ENCODE data around the gene PCDHGA12. TPM values are rescaled to one million over a fixed set of nuclear protein-coding genes. Genes with fewer than 3 reads are reported as not detected.
"Not testable (repeated sequence)": the region's sequence is repeated elsewhere in the genome, so short reads cannot be mapped to it uniquely, and the experiment has no call there.

Gene PCDHGA12
- total and polyA plus RNA-seq, 12 donors = 1.6 to 9.2 (median 5.9) TPM

GRCh38 chr5:141402553-141403243 is 27.6 kb upstream of the PCDHGA12 start, which contains the start of gene PCDHGA9:
TSS of gene PCDHGA9 (plus strand) at chr5:141402778. CDS start at chr5:141402953, 175 bp downstream.
- 30 to 33% methylated on average over 27 of the region's 27 CpGs for WGBS, 2 donors
- Histone ChIP-seq H3K4me3 (peak within 1 kb of the TSS in 5 of 10 donors; percentile 10 to 32 (median 21)), H3K27ac (no peak within 1 kb of the TSS), H3K27me3 (peaks cover 0 to 85% (median 0%) of the 10 kb centered on the region in 7 donors), H3K4me1 (peaks cover 0 to 5% (median 0%) of the 10 kb centered on the region in 9 donors), H3K36me3 (peaks cover 0 to 45% (median 0%) of the 10 kb centered on the region in 9 donors), H3K9me3 (peaks cover 0 to 96% (median 56%) of the 10 kb centered on the region in 11 donors)
- intact Hi-C loops (cut with DNase I) = loop anchor here in 1 of 10 donors (10.0 kb wide), 1 partner anchor 48 kb away; the partner anchor contains the start of genes PCDHGA4, PCDHGB1 and PCDHGB2
- DNase-seq (no peak), ATAC-seq (no peak)
- TF ChIP-seq, protein P1, sequence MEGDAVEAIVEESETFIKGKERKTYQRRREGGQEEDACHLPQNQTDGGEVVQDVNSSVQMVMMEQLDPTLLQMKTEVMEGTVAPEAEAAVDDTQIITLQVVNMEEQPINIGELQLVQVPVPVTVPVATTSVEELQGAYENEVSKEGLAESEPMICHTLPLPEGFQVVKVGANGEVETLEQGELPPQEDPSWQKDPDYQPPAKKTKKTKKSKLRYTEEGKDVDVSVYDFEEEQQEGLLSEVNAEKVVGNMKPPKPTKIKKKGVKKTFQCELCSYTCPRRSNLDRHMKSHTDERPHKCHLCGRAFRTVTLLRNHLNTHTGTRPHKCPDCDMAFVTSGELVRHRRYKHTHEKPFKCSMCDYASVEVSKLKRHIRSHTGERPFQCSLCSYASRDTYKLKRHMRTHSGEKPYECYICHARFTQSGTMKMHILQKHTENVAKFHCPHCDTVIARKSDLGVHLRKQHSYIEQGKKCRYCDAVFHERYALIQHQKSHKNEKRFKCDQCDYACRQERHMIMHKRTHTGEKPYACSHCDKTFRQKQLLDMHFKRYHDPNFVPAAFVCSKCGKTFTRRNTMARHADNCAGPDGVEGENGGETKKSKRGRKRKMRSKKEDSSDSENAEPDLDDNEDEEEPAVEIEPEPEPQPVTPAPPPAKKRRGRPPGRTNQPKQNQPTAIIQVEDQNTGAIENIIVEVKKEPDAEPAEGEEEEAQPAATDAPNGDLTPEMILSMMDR (IDR thresholded peaks at IDR 0.05) = peak in 6 of 9 donors; percentile 6 to 36 (median 22)

DNA sequence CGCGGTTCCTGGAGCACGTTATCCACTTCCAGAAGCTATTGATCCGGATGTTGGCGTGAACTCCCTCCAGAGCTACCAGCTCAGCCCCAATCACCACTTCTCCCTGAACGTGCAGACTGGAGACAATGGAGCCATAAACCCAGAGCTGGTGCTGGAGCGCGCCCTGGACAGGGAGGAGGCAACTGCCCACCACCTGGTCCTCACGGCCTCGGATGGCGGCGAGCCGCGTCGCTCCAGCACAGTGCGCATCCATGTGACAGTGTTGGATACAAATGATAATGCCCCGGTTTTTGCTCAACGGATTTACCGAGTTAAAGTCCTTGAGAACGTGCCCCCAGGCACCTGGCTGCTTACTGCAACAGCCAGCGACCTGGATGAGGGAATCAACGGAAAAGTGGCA is 26.9 kb upstream of the PCDHGA12 start:
- no peak for ATAC-seq
- Histone ChIP-seq H3K36me3 (peaks cover 0 to 51% (median 0%) of the 10 kb centered on the region in 9 donors), H3K4me1 (peaks cover 0 to 5% (median 0%) of the 10 kb centered on the region in 9 donors), H3K27ac (no peak overlapping the region), H3K27me3 (peaks cover 0 to 89% (median 0%) of the 10 kb centered on the region in 7 donors), H3K4me3 (peak overlapping the region in 3 of 10 donors; percentile 10 to 32 (median 21)), H3K9me3 (peaks cover 0 to 100% (median 63%) of the 10 kb centered on the region in 11 donors)
- no peak for DNase-seq
- intact Hi-C loops (cut with DNase I) = loop anchor here in 1 of 10 donors (10.0 kb wide), 1 partner anchor 49 kb away; the partner anchor contains the start of genes PCDHGA4, PCDHGB1 and PCDHGB2
- WGBS, 2 donors = 37 to 38% methylated on average over 22 of the region's 22 CpGs
- TF ChIP-seq, protein P1 (IDR thresholded peaks at IDR 0.05) = no peak

- TF ChIP-seq, protein P1 (IDR thresholded peaks at IDR 0.05) = peak; percentile 24 to 71 (median 56)
- peaks cover 0 to 92% (median 0%) of the 10 kb centered on the region in 7 donors for H3K27me3 ChIP-seq
- peaks cover 0 to 100% (median 55%) of the 10 kb centered on the region in 11 donors for H3K9me3 ChIP-seq
- peak in 1 of 2 donors; percentile 57 for DNase-seq
- intact Hi-C loops (cut with DNase I) = loop anchor here in 2 of 10 donors (5.0 to 10.0 kb wide), 2 partner anchors 53 to 154 kb away; partner anchors contain the start of genes PCDHGA4 (in 1 of the 2), PCDHGB1 (in 1 of the 2) and PCDHGB2 (in 1 of the 2)
- H3K4me1 ChIP-seq = not testable (repeated sequence)
- 15 to 17% methylated on average over 48 to 49 of the region's 51 CpGs for WGBS, 2 donors
- peak within 1 kb of the TSS in 9 of 10 donors; percentile 14 to 46 (median 43) for H3K4me3 ChIP-seq
- peaks cover 0 to 71% (median 0%) of the 10 kb centered on the region in 9 donors for H3K36me3 ChIP-seq
- peak within 1 kb of the TSS in 6 of 10 donors; percentile 20 to 60 (median 44) for H3K27ac ChIP-seq
- peak; percentile 71 to 91 (median 84) for ATAC-seq
Measured at GRCh38 chr5:141407790-141408505, 22.4 kb upstream of the PCDHGA12 start, which contains the start of gene PCDHGB6. TSS of gene PCDHGB6 (plus strand) at chr5:141408021. CDS start at chr5:141408203, 182 bp downstream.

Data from heart right ventricle (tissue), 16 donors.